ENCODE results near the gene LRRFIP2.

Gene LRRFIP2

DNA sequence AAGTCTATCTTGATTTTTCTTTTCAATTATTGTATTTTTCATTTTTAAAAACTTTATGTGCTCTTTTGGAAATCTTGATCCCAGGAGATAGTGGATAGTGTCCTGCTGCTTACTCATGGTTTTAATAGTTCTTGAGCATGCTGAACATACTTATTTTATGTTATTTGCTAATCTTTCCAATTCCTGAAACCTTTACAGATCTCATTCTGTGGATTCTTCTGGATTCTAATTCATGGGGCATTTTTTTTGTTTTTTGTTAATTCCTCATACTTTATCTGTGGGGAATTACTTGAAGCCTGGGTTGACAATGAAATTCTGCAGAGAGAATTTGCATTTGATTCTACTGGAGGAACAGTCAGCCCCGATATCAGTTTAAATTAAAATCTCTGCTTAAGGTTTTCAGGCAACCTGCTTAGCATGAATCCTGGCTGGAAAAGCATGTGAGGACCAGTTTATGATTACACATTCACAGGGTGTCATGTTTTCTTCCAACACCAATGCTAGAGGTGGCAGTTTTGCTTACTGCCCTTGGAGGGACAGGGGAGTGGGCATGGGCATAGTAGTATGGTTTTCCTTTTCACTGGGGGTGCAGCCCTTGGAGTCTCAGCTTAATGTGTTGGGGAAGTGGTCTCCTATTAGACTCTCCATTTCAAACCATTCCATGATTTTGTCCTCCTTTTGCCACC lies 135.1 kb downstream of the LRRFIP2 start:
- H3K27ac ChIP-seq: no peak overlapping the region
- TF ChIP-seq, protein P1, sequence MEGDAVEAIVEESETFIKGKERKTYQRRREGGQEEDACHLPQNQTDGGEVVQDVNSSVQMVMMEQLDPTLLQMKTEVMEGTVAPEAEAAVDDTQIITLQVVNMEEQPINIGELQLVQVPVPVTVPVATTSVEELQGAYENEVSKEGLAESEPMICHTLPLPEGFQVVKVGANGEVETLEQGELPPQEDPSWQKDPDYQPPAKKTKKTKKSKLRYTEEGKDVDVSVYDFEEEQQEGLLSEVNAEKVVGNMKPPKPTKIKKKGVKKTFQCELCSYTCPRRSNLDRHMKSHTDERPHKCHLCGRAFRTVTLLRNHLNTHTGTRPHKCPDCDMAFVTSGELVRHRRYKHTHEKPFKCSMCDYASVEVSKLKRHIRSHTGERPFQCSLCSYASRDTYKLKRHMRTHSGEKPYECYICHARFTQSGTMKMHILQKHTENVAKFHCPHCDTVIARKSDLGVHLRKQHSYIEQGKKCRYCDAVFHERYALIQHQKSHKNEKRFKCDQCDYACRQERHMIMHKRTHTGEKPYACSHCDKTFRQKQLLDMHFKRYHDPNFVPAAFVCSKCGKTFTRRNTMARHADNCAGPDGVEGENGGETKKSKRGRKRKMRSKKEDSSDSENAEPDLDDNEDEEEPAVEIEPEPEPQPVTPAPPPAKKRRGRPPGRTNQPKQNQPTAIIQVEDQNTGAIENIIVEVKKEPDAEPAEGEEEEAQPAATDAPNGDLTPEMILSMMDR (IDR thresholded peaks at IDR 0.05): no peak
- TF ChIP-seq ZFX (IDR thresholded peaks at IDR 0.05; ENCODE audit: borderline replicate concordance): no peak

DNA sequence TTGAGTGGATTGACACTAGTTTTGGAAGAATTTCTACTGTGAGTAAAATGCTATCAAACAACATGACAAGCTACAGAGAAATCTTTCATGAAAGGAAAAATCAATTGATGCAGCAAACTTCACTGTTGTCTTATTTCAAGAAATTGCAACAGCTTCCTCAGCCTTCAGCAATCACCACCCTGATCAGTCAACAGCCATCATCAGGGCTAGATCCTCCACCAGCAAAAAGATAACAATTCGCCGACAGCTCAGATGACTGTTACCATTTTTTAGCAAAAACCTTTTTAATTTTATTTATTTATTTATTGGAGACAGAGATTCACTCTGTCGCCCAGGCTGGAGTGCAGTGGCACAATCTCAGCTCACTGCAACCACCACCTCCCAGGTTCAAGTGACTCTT lies 137.0 kb downstream of the LRRFIP2 start:
- no peak overlapping the region for H3K27ac ChIP-seq
- no peak for TF ChIP-seq ZFX (IDR thresholded peaks at IDR 0.05; ENCODE audit: borderline replicate concordance)
- TF ChIP-seq, protein P1 (IDR thresholded peaks at IDR 0.05): no peak

DNA sequence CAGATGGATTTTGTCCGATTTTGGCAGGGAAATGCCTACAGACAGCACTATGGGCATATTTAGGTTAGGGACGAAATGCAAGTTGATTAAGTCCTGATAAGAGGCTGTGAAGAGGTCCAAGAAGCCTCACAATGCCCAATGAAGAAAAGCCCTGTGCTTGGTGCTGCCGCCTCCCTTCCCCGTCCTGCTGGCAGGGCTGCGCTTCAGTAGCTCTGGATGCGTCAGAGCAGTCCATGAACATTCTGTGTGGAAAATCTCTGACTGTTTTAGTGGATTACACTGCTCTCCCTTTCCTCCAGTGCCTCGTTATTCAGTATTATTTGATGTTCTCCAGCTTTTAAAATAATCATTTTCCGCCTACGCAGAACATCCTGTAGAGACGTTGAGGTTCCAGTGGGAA lies 141.4 kb downstream of the LRRFIP2 start:
- no peak for TF ChIP-seq ZFX (IDR thresholded peaks at IDR 0.05; ENCODE audit: borderline replicate concordance)
- TF ChIP-seq, protein P1 (IDR thresholded peaks at IDR 0.05): no peak
- no peak overlapping the region for H3K27ac ChIP-seq

DNA sequence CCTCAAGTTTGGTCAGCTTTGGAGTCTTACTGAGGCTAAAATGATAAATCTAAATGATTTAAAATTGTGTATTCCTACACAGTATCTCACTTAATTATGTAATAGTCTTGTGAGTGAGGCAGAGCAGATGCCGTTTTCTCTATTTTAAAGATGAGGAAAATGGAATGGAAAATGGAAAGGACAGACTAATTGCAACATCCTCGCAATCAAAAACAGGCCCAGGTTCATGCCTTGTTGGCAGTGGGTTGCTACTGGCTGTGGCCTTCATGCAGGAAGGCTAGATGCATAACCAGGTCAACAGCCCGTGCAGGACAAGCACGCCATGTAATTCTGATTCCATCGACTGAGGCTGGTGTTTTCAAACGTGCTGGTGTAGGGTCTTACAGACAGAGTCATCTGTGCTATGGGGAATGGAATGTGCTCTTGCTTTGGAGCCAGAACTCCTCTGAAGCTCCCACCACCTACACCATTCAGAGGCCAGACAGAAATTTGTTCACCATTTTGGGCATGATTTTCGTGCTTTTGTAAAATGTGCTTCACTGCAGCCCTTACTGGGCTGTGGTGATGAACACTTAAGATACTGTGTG lies 143.2 kb downstream of the LRRFIP2 start:
- no peak for TF ChIP-seq ZFX (IDR thresholded peaks at IDR 0.05; ENCODE audit: borderline replicate concordance)
- TF ChIP-seq, protein P1 (IDR thresholded peaks at IDR 0.05): no peak
- no peak overlapping the region for H3K27ac ChIP-seq

DNA sequence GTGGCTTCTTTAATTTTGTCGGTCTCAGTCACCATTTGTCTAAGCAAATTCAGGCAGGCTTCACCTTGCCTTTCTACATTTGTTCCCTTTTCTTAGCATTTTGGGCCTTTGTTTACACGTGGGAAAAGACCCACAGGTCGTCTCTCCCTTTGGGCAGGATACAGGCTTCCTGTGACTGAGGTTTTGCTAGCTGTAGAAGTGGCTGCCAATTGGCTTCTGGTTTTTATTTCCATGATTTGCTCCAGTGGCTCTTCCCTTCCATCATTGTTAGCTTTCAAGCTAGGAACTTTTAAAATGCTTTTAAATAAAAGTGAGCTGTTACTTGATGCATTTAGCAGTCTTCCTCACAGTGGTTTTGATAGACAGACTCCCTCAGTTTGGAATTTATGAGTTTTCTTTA lies 143.8 kb downstream of the LRRFIP2 start:
- TF ChIP-seq ZFX (IDR thresholded peaks at IDR 0.05; ENCODE audit: borderline replicate concordance): no peak
- TF ChIP-seq, protein P1 (IDR thresholded peaks at IDR 0.05): no peak
- H3K27ac ChIP-seq: no peak overlapping the region

DNA sequence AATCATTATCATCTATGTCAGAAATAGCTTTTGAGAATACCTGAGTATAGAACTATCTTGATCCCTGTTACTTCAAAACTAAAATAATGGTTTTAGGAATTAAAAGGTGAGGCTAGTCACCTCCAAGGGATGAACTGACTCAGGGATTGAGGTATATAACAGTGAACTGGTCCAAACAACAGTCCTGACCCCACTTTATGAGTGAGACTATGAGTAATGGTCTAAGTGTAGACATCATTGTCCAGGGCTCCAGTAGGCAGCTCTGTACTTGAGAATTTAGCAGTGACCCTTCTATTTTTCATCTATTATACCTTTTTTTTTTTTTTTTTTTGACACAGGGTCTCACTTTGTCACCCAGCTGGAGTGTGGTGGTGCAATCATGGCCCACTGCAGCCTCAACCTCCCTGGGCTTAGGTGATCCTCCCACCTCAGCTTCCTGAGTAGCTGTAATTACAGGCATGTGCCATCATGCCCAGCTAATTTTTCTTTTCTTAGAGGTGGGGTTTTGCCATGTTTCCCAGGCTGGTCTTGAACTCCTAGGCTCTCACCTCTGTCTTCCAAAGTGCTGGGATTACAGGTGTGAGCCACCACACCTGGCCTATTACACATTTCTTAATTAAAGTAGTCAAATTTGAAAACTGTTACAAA lies 144.7 kb downstream of the LRRFIP2 start:
- TF ChIP-seq ZFX (IDR thresholded peaks at IDR 0.05; ENCODE audit: borderline replicate concordance): no peak
- TF ChIP-seq, protein P1 (IDR thresholded peaks at IDR 0.05): no peak
- no peak overlapping the region for H3K27ac ChIP-seq

DNA sequence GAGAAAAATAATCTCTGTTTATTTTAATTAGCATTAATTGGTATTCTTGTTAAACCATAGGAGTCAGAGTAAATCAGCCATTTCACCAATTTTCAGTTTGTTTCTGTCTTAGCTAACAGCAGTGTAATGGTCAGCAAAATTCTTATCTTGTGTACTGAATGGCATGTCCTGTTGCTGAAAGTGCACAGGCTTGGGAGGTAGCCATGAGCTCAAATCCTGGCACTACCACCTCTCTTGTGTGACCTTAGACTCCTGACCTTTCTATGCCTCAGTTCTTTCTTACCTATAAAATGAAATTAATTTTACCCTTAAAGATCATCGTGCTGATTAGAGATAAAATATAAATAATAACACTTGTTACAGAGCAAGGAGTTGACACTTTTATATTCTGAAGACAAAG lies 145.3 kb downstream of the LRRFIP2 start:
- H3K27ac ChIP-seq: no peak overlapping the region
- TF ChIP-seq, protein P1 (IDR thresholded peaks at IDR 0.05): no peak
- TF ChIP-seq ZFX (IDR thresholded peaks at IDR 0.05; ENCODE audit: borderline replicate concordance): no peak

All from 22Rv1 (cell line).